ENCODE measurements around the gene IVL.

The IVL gene

GRCh38 chr1:152953761-152954160, 45.4 kb downstream of the IVL start:
- DNase-seq (ENCODE audit: low read depth), result no peak

- no peak for DNase-seq (ENCODE audit: low read depth)
Measured at GRCh38 chr1:152954436-152954835, 46.1 kb downstream of the IVL start.

GRCh38 chr1:152957561-152957960, 49.2 kb downstream of the IVL start:
- no peak for DNase-seq (ENCODE audit: low read depth)

- DNase-seq (ENCODE audit: low read depth), result no peak
Measured at GRCh38 chr1:152959273-152959672, 50.9 kb downstream of the IVL start.

GRCh38 chr1:152959801-152960451, 51.6 kb downstream of the IVL start:
- DNase-seq (ENCODE audit: low read depth), result no peak

- DNase-seq (ENCODE audit: low read depth), result no peak
Measured at GRCh38 chr1:152960452-152961044, 52.2 kb downstream of the IVL start.
